Neural progenitor cell (in vitro differentiated cells): ENCODE data around the gene SCARF2.

Experiments used
- EZH2 ChIP-seq: fragments of 200-600 bp; sonication (generic); IDR thresholded peaks from 2 replicates; pipeline ENCODE4 v1.6.1; 2017; ENCODE audit warnings: antibody characterized with exemption, mild to moderate bottlenecking, moderate library complexity
- TF ChIP-seq, protein P1 (sequence below): fragments of 200-600 bp; sonication (generic); IDR thresholded peaks from 2 replicates; pipeline ENCODE4 v1.5.1; 2017; ENCODE audit warnings: antibody characterized with exemption, mild to moderate bottlenecking

DNA sequence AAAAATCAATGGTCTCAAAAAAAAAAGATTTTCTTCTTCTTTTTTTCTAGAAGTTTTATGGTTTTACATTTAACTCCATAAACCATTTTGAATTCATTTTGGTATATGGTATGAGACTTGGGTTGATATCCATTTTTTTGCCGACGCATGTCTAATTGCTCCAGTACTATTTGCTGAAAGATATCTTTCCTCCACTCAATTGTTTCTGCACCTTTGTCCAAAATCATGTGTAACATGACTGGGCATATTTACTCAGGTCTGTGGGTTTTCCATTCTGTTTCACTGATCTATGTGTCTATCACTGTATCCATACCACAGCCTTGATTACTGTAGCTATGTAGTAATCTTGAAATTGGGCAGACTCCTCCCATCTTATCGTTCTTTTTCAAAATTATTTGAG lies 15.6 kb upstream of the SCARF2 start:
- TF ChIP-seq, protein P1, sequence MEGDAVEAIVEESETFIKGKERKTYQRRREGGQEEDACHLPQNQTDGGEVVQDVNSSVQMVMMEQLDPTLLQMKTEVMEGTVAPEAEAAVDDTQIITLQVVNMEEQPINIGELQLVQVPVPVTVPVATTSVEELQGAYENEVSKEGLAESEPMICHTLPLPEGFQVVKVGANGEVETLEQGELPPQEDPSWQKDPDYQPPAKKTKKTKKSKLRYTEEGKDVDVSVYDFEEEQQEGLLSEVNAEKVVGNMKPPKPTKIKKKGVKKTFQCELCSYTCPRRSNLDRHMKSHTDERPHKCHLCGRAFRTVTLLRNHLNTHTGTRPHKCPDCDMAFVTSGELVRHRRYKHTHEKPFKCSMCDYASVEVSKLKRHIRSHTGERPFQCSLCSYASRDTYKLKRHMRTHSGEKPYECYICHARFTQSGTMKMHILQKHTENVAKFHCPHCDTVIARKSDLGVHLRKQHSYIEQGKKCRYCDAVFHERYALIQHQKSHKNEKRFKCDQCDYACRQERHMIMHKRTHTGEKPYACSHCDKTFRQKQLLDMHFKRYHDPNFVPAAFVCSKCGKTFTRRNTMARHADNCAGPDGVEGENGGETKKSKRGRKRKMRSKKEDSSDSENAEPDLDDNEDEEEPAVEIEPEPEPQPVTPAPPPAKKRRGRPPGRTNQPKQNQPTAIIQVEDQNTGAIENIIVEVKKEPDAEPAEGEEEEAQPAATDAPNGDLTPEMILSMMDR, result no peak
- no peak for TF ChIP-seq EZH2
